ENCODE measurements around the gene AGMO. TPM values are rescaled to one million over a fixed set of nuclear protein-coding genes. Genes with fewer than 3 reads are reported as not detected.

The AGMO gene
- total RNA-seq, 2 donors from 2014 or later = 1.9 TPM; not detected in 1

GRCh38 chr7:15504351-15504750, 57.5 kb downstream of the AGMO start:
- no peak for TF ChIP-seq CTCF (conservative IDR thresholded peaks at IDR 0.05)
- Mint-ChIP-seq H3K4me3 (no peak overlapping the region), H3K27ac (no peak overlapping the region), H3K36me3 (ENCODE audit: low read depth) (no peaks in the 10 kb centered on the region), H3K27me3 (ENCODE audit: insufficient read depth) (no peaks in the 10 kb centered on the region), H3K4me1 (no peaks in the 10 kb centered on the region), H3K9me3 (no peaks in the 10 kb centered on the region)
- no peak overlapping the region for H3K4me3 ChIP-seq (ENCODE audit: low read length)
- no peaks in the 10 kb centered on the region for H3K27me3 ChIP-seq (ENCODE audit: control insufficient read depth, insufficient read depth, low read length, poor library complexity, severe bottlenecking)
- H3K4me1 ChIP-seq (ENCODE audit: control insufficient read depth, insufficient read depth, low read length) = no peaks in the 10 kb centered on the region
- H3K36me3 ChIP-seq (ENCODE audit: control insufficient read depth, insufficient read depth, low read length) = no peaks in the 10 kb centered on the region
- WGBS, 2 experiments (ENCODE audit: insufficient coverage in 1 of 2, insufficient read length in 1 of 2) = 90 to 96% methylated on average over 2 to 4 of the region's 4 CpGs
- H3K9ac ChIP-seq (ENCODE audit: extremely low read depth, low read length, poor library complexity, severe bottlenecking) = no peak overlapping the region
- no peaks in the 10 kb centered on the region for H3K9me3 ChIP-seq (ENCODE audit: control insufficient read depth, low read length)
- no peak for DNase-seq
- no peak overlapping the region for H3K27ac ChIP-seq (ENCODE audit: low read depth, low read length)

GRCh38 chr7:15503603-15504290, 58.1 kb downstream of the AGMO start:
- H3K27me3 ChIP-seq (ENCODE audit: control insufficient read depth, insufficient read depth, low read length, poor library complexity, severe bottlenecking) = no peaks in the 10 kb centered on the region
- H3K9ac ChIP-seq (ENCODE audit: extremely low read depth, low read length, poor library complexity, severe bottlenecking) = no peak overlapping the region
- Mint-ChIP-seq H3K4me3 (no peak overlapping the region), H3K27ac (no peak overlapping the region), H3K9me3 (no peaks in the 10 kb centered on the region), H3K27me3 (ENCODE audit: insufficient read depth) (no peaks in the 10 kb centered on the region), H3K36me3 (ENCODE audit: low read depth) (no peaks in the 10 kb centered on the region), H3K4me1 (no peaks in the 10 kb centered on the region)
- peak; percentile 50 for TF ChIP-seq CTCF (conservative IDR thresholded peaks at IDR 0.05)
- H3K9me3 ChIP-seq (ENCODE audit: control insufficient read depth, low read length) = no peaks in the 10 kb centered on the region
- no peaks in the 10 kb centered on the region for H3K4me1 ChIP-seq (ENCODE audit: control insufficient read depth, insufficient read depth, low read length)
- H3K36me3 ChIP-seq (ENCODE audit: control insufficient read depth, insufficient read depth, low read length) = no peaks in the 10 kb centered on the region
- no peak overlapping the region for H3K4me3 ChIP-seq (ENCODE audit: low read length)
- DNase-seq = no peak
- H3K27ac ChIP-seq (ENCODE audit: low read depth, low read length) = no peak overlapping the region
- 86% methylated on average over 3 of the region's 3 CpGs; no CpG with 5 or more reads in 1 of the 2 experiments for WGBS, 2 experiments (ENCODE audit: insufficient coverage in 1 of 2, insufficient read length in 1 of 2)

GRCh38 chr7:15498465-15498864, 63.4 kb downstream of the AGMO start:
- 70 to 100% methylated on average over 2 to 4 of the region's 4 CpGs for WGBS, 2 experiments (ENCODE audit: insufficient coverage in 1 of 2, insufficient read length in 1 of 2)
- H3K27ac Mint-ChIP-seq = no peak overlapping the region
- H3K4me3 Mint-ChIP-seq = no peak overlapping the region
- H3K4me1 Mint-ChIP-seq = no peaks in the 10 kb centered on the region
- no peaks in the 10 kb centered on the region for H3K9me3 Mint-ChIP-seq
- H3K27ac ChIP-seq (ENCODE audit: low read depth, low read length) = no peak overlapping the region
- no peak for DNase-seq
- H3K4me1 ChIP-seq (ENCODE audit: control insufficient read depth, insufficient read depth, low read length) = no peaks in the 10 kb centered on the region
- no peaks in the 10 kb centered on the region for H3K36me3 ChIP-seq (ENCODE audit: control insufficient read depth, insufficient read depth, low read length)
- no peaks in the 10 kb centered on the region for H3K27me3 Mint-ChIP-seq (ENCODE audit: insufficient read depth)
- no peaks in the 10 kb centered on the region for H3K27me3 ChIP-seq (ENCODE audit: control insufficient read depth, insufficient read depth, low read length, poor library complexity, severe bottlenecking)
- H3K4me3 ChIP-seq (ENCODE audit: low read length) = no peak overlapping the region
- H3K9ac ChIP-seq (ENCODE audit: extremely low read depth, low read length, poor library complexity, severe bottlenecking) = no peak overlapping the region
- no peaks in the 10 kb centered on the region for H3K9me3 ChIP-seq (ENCODE audit: control insufficient read depth, low read length)
- no peak for TF ChIP-seq CTCF (conservative IDR thresholded peaks at IDR 0.05)
- H3K36me3 Mint-ChIP-seq (ENCODE audit: low read depth) = no peaks in the 10 kb centered on the region

Data from endodermal cell (in vitro differentiated cells).